GM18505 (cell line): ENCODE data around the gene ABHD16A.

ENCODE experiments used
- ATAC-seq: cut with Tn5 transposase; IDR thresholded peaks from one replicate; pipeline ENCODE4 v1.9.1; 2021; ENCODE audit not compliant: unreplicated experiment
- POLR2A ChIP-seq: IDR thresholded peaks from 4 replicates; pipeline ENCODE4 v1.6.1; 2011; ENCODE audit warnings: borderline replicate concordance; ENCODE audit not compliant: insufficient read depth, insufficient read length; ENCODE audit errors: extremely low read depth

ABHD16A gene

GRCh38 chr6:31702819-31703716 lies at the start of gene ABHD16A:
ABHD16A (minus strand) TSS chr6:31703324; CDS start chr6:31703281, 43 bp downstream.
- peak; percentile 95 for TF ChIP-seq POLR2A
- peak; percentile 84 for ATAC-seq

GRCh38 chr6:31752739-31753319 lies 49.7 kb upstream of the ABHD16A start:
- no peak for ATAC-seq
- no peak for TF ChIP-seq POLR2A

- ATAC-seq = no peak
- TF ChIP-seq POLR2A = no peak
These were observed 47.4 kb upstream of the ABHD16A start for GRCh38 chr6:31750411-31751022.

GRCh38 chr6:31749301-31750036 lies 46.3 kb upstream of the ABHD16A start:
- ATAC-seq = no peak
- no peak for TF ChIP-seq POLR2A

- TF ChIP-seq POLR2A = no peak
- ATAC-seq = no peak
These were observed 41.3 kb upstream of the ABHD16A start for GRCh38 chr6:31744422-31744821.

DNA sequence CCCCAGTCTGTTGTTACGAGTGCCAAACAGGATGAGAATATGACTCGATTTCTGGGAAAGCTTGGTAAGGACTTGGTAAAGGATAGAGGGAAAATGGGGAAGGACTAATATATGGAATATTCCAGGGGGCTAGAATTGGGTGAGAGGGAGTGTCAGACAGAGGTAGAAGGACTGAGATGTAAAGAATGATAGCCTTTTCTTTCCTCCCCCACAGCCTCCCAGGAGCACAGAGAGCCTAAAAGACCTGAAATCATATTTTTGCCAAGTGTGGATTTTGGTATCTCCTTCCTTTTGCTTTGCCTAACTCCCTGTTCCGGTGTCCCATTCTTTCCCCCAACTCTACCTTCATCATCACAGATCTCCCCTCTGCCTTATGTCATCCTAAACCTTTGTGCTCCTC lies 39.8 kb upstream of the ABHD16A start:
- TF ChIP-seq POLR2A = no peak
- no peak for ATAC-seq

GRCh38 chr6:31741815-31742214 lies 38.7 kb upstream of the ABHD16A start:
- no peak for ATAC-seq
- no peak for TF ChIP-seq POLR2A

GRCh38 chr6:31740397-31741223 lies 37.5 kb upstream of the ABHD16A start:
- ATAC-seq = peak; percentile 5
- no peak for TF ChIP-seq POLR2A

DNA sequence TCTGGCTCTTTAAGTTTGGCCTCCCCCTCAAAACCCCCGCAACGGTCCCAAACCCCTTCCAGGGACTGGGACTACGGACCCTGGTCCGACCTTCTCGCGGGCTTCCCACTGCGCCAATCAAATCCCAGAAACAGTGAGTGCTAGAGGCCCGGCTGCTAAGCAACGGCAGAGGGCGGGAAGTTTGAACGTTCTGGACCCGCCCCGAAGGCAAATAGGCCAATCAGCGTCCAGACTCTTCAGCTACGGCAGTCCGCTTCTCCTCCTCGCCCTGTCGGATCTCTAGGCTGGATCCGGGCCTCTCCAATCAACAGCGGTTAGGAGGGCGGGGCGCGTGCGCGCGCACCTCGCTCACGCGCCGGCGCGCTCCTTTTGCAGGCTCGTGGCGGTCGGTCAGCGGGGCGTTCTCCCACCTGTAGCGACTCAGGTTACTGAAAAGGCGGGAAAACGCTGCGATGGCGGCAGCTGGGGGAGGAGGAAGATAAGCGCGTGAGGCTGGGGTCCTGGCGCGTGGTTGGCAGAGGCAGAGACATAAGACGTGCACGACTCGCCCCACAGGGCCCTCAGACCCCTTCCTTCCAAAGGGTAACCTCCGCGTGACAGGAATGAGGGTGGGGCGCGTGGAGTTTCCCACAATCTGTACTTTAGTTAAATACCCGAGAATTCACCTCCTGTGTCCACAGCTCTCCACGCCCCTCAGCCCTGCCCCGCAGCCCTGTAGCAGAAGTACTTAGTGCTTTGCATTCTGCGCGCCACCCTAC lies 36.7 kb upstream of the ABHD16A start, which contains the start of gene MSH5:
MSH5 (plus strand) TSS at position 367 of the 758 bp plus-strand sequence. CDS start 462 bp downstream, outside the sequence.
- peak; percentile 57 for TF ChIP-seq POLR2A
- ATAC-seq = peak; percentile 71

GRCh38 chr6:31737991-31738979 lies 35.2 kb upstream of the ABHD16A start:
- ATAC-seq = peak; percentile 25
- peak; percentile 55 for TF ChIP-seq POLR2A

- no peak for ATAC-seq
These were observed 34.3 kb upstream of the ABHD16A start for GRCh38 chr6:31737315-31737990.

More at GRCh38 chr6:31737315-31737990, 34.3 kb upstream of the ABHD16A start:
- TF ChIP-seq POLR2A = no peak
